Measurements from ENCODE around the gene C17orf67. TPM values are rescaled to one million over a fixed set of nuclear protein-coding genes. Genes with fewer than 3 reads are reported as not detected.

Gene C17orf67
- total and polyA plus RNA-seq, 2 of the 13 experiments (the other 11 are each of a cell fraction or from before 2014, with no cell fraction given) = 0.41 to 0.86 TPM

DNA sequence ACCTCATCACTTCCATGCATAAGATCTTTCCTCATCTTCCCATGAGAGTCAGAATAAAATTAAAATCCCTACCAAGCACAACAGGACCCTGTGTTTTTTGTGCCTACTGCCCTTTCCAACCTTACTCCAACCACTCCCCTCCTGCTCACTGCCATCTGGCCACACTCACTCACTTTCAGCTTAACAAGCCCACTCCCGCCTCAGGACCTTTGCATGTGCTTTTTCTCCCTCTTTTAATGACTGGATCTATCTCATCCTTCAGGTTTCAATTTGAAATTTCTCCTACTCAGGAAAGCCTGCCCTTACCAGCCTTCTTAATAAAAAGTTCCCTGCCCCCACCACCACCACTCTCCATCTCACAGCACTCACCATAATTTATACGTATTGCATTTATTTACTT lies 14.7 kb downstream of the C17orf67 start:
- TF ChIP-seq KLF9 (CRISPR knock-in tag; IDR thresholded peaks at IDR 0.05; ENCODE audit: low read depth) (no peak), ZMYM3 (CRISPR knock-in tag; IDR thresholded peaks at IDR 0.05) (peak; percentile 62)
- DNase-seq (ENCODE audit: low spot score) (no peak), ATAC-seq (no peak), FAIRE-seq (no peak)
- H3K9me3 ChIP-seq (ENCODE audit: low read length) = no peaks in the 10 kb centered on the region
- in situ Hi-C loops (cut with HindIII; ENCODE audit: extremely low pct_ligation_motif_present, low pct_unique_long_range_greater_than_20kb) = loop anchor here (5.0 kb wide), 1 partner anchor 123 kb away; no protein-coding TSS in a partner anchor
- intact Hi-C loops (cut with micrococcal nuclease; ENCODE audit: unreplicated experiment) = loop anchor here (1.0 to 2.0 kb wide), 5 partner anchors 16 to 191 kb away; partner anchors contain the start of gene DGKE
- ChIA-PET POLR2A (interaction anchor here (0.9 to 1.6 kb wide), 4 partner anchors 15 to 266 kb away, joined by 3 to 13 read pairs (median 4); partner anchors contain the start of genes AKAP1, C17orf67, DGKE and TRIM25), CTCF (ENCODE audit: low intra/inter-chr PET ratio, low total read pairs) (interaction anchor here (1.3 to 3.3 kb wide), 4 partner anchors 47 to 142 kb away, joined by 4 to 45 read pairs (median 8); partner anchors contain the start of gene COIL)
- H3K79me2 ChIP-seq (ENCODE audit: insufficient read depth, low read length) = no peaks in the 10 kb centered on the region
- H3K4me3 ChIP-seq (replicated peaks in 1 of 3; ENCODE audit: insufficient read depth in 1 of 3, low read depth in 2 of 3, low read length in 3 of 3) = no peak overlapping the region
- peaks cover 0 to 21% of the 10 kb centered on the region in 2 experiments; a peak in 4 of 5 replicates for H3K27me3 ChIP-seq (ENCODE audit: control insufficient read depth in 1 of 2, insufficient read depth in 2 of 2, low read length in 2 of 2)
- H3K9ac ChIP-seq (ENCODE audit: insufficient read depth, low read depth, low read length) = no peak overlapping the region
- H4K20me1 ChIP-seq (ENCODE audit: insufficient read depth, low read length) = no peaks in the 10 kb centered on the region
- peaks cover 21% of the 10 kb centered on the region for H3K4me1 ChIP-seq (ENCODE audit: insufficient read depth, low read length)
- no peak overlapping the region for H3K27ac ChIP-seq (ENCODE audit: extremely low read length, insufficient read depth, low read length)
- H2AFZ ChIP-seq (ENCODE audit: low read length) = no peak overlapping the region
- BruUV-seq (replicated peaks) = no TSS peak
- H3K4me2 ChIP-seq (ENCODE audit: low read depth, low read length) = no peak overlapping the region; the same call in 1 of the 2 replicates
- 68% methylated on average over 2 of the region's 2 CpGs for WGBS (ENCODE audit: low lambda C conversion rate)
- H3K36me3 ChIP-seq (replicated peaks in 1 of 2; ENCODE audit: control insufficient read depth in 1 of 2, insufficient read depth in 2 of 2, low read length in 2 of 2) = no peaks in the 10 kb centered on the region

- H3K9ac ChIP-seq (ENCODE audit: insufficient read depth, low read depth, low read length) = no peak overlapping the region
- no peaks in the 10 kb centered on the region for H3K79me2 ChIP-seq (ENCODE audit: insufficient read depth, low read length)
- POLR2A ChIA-PET = no interaction called here
- no peak overlapping the region for H3K4me3 ChIP-seq (replicated peaks in 1 of 3; ENCODE audit: insufficient read depth in 1 of 3, low read depth in 2 of 3, low read length in 3 of 3)
- H3K4me1 ChIP-seq (ENCODE audit: insufficient read depth, low read length) = peaks cover 15% of the 10 kb centered on the region
- no peaks in the 10 kb centered on the region for H4K20me1 ChIP-seq (ENCODE audit: insufficient read depth, low read length)
- H2AFZ ChIP-seq (ENCODE audit: low read length) = no peak overlapping the region
- no peak for DNase-seq (ENCODE audit: low spot score)
- CTCF ChIA-PET (ENCODE audit: low intra/inter-chr PET ratio, low total read pairs) = no interaction called here
- no peak for FAIRE-seq
- in situ Hi-C loops (cut with HindIII; ENCODE audit: extremely low pct_ligation_motif_present, low pct_unique_long_range_greater_than_20kb) (loop anchor here (5.0 kb wide), 1 partner anchor 125 kb away; no protein-coding TSS in a partner anchor), intact Hi-C loops (cut with micrococcal nuclease; ENCODE audit: unreplicated experiment) (no loop called here)
- BruUV-seq (replicated peaks) = no TSS peak
- H3K4me2 ChIP-seq (ENCODE audit: low read depth, low read length) = no peak overlapping the region
- no peaks in the 10 kb centered on the region for H3K36me3 ChIP-seq (replicated peaks in 1 of 2; ENCODE audit: control insufficient read depth in 1 of 2, insufficient read depth in 2 of 2, low read length in 2 of 2)
- no peaks in the 10 kb centered on the region for H3K9me3 ChIP-seq (ENCODE audit: low read length)
- peaks cover 0 to 35% of the 10 kb centered on the region in 2 experiments; a peak in 4 of 5 replicates for H3K27me3 ChIP-seq (ENCODE audit: control insufficient read depth in 1 of 2, insufficient read depth in 2 of 2, low read length in 2 of 2)
- ATAC-seq = no peak
- no peak overlapping the region for H3K27ac ChIP-seq (ENCODE audit: extremely low read length, insufficient read depth, low read length)
- TF ChIP-seq NFATC3 (CRISPR knock-in tag; IDR thresholded peaks at IDR 0.05) (no peak), NFYB (CRISPR knock-in tag; IDR thresholded peaks at IDR 0.05) (no peak), FUBP1 (CRISPR knock-in tag; IDR thresholded peaks at IDR 0.05; ENCODE audit: borderline replicate concordance) (no peak), POGZ (CRISPR knock-in tag; IDR thresholded peaks at IDR 0.05) (no peak), HNRNPLL (IDR thresholded peaks at IDR 0.05; ENCODE audit: low read depth, low read length, poor library complexity, severe bottlenecking) (no peak), ZKSCAN5 (CRISPR knock-in tag; IDR thresholded peaks at IDR 0.05) (no peak), ZBTB42 (CRISPR knock-in tag; IDR thresholded peaks at IDR 0.05) (no peak), ZNF317 (CRISPR knock-in tag; IDR thresholded peaks at IDR 0.05) (no peak)
- TF ChIP-seq, protein P1, sequence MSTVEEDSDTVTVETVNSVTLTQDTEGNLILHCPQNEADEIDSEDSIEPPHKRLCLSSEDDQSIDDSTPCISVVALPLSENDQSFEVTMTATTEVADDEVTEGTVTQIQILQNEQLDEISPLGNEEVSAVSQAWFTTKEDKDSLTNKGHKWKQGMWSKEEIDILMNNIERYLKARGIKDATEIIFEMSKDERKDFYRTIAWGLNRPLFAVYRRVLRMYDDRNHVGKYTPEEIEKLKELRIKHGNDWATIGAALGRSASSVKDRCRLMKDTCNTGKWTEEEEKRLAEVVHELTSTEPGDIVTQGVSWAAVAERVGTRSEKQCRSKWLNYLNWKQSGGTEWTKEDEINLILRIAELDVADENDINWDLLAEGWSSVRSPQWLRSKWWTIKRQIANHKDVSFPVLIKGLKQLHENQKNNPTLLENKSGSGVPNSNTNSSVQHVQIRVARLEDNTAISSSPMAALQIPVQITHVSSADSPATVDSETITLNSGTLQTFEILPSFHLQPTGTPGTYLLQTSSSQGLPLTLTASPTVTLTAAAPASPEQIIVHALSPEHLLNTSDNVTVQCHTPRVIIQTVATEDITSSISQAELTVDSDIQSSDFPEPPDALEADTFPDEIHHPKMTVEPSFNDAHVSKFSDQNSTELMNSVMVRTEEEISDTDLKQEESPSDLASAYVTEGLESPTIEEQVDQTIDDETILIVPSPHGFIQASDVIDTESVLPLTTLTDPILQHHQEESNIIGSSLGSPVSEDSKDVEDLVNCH (CRISPR knock-in tag; IDR thresholded peaks at IDR 0.05) = no peak
- TF ChIP-seq, protein P2, sequence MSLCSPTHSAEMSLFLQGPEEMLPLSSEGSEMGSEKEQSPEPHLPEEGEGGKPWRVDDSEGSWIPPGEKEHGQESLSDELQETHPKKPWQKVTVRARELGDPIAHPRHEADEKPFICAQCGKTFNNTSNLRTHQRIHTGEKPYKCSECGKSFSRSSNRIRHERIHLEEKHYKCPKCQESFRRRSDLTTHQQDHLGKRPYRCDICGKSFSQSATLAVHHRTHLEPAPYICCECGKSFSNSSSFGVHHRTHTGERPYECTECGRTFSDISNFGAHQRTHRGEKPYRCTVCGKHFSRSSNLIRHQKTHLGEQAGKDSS (CRISPR knock-in tag; IDR thresholded peaks at IDR 0.05; ENCODE audit: borderline replicate concordance, low read depth) = no peak
Observed at GRCh38 chr17:56817066-56817465, 16.7 kb downstream of the C17orf67 start.
